ENCODE measurements around the gene MAP3K14.

Gene MAP3K14

DNA sequence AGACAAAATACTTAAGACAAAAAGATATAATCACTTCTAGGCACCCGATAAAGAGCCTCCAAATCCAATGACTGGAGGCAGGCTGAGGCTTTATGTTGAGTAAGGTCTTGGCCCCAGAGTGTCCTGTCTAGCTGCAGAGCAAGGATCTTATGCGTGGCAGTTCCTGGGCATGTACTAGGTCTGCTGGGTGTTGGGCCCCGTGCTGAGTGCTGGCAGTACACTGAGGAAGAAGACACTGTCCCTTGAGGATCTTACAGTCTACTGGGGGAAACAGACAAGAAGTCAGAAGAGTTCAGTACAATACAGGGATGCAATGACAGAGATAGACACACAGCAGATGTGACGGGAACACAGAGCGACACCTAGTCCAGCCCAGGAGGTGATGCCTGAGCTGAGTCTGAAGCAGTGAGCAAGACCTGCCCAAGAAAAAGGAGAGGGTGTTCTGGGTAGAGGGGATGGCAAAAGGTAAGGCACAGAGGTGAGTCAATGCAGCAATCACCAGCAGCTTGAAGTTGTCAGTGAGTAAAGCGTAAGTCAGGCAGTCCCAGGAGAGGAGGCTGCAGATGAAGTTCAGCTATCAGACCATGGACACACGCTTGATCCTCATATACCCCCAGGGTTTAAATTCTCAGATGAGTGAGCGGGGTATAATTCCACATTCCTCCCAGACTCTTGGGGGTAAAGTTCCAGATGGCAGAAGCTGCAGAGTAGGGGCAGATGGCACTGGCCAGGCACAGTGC, 18.1 kb downstream of the MAP3K14 start:
- DNase-seq, result no peak

DNA sequence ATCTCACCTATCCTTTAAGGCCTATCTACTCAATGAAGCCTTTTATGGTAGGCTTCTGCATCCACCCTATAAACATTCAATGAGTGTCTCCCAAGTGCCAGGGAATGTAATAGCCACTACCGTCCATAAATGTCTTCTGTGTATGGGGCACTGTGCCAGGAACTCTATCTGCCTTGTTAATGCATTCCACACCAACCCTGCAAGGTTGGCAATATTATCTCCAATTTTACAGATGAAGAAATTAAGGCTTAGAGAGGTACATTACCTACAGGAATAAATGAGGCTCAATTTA, 20.0 kb downstream of the MAP3K14 start:
- DNase-seq, result no peak

DNA sequence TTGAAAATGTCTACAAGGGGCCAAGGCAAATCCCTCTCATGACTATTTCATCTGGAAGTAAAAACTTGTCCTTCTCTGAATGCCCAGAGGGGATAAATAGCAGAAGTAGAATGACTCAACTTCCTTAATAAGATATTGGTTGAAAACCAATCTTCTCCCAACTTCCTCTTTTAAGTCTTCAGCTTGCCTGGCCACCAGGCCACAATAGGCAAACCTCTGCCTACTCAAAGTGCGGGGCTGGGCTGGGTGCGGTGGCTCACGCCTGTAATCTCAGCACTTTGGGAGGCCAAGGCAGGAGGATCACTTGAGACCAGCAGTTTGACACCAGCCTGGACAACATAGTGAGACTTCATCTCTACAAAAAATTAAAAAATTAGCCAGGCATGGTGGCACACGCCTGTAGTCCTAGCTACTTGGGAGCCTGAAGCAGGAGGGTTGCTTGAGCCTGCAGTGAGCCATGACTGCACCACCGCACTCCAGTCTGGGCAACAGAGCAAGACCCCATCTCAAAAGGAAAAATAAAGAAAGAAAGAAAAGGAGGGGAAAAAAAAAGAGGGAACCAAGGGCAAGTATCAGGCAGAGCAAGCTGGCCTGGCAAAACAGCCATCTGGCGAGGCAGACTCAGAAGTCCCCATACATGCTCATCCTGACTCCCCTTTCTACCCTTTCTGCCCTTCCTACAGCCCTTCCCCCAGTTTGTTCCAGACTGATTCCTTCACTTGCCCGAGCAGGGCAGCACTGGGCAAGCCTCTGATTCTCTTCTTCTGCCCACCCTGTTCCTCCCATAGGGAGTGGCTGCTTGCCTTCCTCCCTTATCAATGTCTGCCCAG, 20.6 kb downstream of the MAP3K14 start:
- DNase-seq, result peak; percentile 14

DNA sequence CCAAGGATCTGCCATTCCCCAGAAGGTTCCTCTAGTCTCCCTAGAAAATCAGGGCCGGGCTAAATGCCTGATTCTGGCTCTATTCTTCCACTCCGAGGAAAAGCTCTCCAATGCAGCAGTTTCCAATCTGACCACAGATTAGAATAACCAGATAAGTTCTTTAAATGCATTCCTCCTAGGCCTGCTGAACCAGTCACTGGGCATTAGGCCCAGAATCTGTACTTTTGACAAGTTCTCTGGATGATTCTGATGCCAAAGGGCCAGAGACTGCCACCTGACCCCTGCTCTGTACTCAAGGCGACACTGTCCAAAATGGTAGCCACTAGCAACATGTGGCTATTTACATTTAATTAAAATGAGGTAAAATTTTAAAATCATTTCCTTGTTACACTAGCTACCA, 22.3 kb downstream of the MAP3K14 start:
- DNase-seq, result peak; percentile 24

DNA sequence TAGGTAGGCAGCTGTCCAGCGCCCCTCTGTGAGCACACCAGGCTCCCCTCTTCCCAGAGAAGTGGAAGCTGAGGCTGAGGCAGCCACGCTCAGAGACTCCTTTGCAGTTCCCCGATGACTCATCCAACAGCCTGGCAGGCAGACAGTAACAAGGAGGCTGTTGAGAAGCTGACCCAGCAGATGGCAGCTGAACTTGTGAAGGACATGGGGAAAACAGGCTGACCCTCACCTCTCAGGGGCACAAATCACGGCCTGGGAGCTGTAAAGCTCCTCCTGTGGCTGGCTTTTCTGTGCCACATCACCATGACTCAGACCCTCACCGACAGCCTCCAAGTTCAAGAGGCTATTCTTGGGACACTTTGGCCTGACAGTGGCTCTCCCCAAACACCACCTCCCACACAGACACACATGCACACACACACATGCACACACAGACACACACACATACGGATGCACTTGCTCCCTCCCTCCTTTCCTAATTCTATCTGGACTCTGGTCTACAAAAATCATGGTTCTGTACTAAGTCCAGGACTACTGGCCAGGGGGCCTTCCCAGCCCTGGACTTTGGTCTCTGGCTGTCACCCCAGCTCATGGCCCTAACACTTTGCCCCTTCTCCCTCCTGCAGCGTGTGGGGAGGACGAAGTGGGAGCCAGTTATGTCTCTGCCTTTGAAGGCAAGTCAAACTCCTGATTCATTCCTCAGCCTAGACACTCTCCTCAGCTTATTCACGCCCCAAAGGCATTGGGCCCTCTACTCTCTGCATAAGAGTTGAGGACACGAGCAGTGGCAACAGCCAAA, 23.2 kb downstream of the MAP3K14 start:
- DNase-seq, result peak; percentile 67

DNA sequence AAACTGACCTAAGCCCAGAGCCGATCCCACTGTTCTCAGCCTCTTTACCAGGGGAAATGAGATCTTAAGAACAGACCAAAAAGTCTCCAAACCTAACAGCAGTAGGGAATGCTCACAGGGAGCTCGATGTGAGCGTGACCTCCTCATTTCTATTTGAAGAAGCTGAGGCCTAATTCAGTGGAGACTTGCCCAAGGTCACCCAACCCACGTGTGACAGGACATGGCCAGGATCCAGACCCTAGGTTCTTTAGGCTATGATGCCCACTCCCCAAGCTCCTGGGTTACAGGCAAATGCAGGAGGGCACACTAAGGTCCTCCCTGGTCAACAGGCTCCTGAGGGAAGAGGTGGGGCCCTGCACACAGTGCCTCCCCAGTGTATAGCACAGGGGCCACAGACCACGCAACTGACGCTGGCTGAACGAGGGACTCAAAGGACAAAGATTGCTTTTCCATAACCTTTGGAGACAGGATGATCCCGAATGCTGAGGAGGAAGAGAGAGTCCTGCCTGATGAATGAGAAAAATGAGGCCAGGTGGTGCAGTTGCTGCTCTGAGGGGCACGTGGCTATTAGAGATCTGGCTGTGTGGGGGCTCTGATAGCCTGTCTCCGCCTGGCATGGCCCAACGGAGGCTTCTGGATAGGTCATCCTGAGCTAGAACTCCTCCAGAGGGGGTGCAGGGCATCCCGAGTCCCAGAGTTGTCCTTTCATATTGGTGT, 24.0 kb downstream of the MAP3K14 start:
- DNase-seq, result no peak

DNA sequence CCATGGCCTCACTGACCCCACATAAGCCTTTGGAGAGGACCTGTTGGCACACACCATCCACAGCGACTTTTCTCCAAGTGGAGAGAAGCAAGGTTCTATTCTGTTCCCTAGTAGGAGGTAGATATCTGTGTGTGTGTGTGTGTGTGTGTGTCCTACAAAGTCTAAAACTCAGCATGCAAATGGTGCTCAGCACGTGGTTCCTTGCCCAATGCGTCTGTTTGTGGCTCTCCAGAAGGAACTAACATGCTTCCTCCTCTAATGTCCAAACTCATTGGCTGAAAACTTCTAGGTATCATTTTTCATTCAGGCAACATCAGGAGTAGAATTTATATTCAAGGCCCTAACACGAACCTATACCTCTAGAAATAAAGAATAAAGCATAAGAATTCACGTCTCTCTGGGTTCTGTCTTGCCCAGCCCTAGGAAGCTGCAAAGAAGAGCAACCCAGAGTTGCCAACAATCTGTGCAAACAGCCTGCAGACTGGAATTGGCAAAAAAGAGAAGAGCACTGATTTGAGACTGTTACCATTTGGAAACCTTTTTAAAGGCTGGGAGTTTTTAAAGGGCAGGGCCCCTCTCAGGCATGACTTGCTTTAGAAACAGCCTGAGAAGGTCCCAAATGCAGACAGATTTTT, 25.5 kb downstream of the MAP3K14 start:
- peak; percentile 37 for DNase-seq

DNA sequence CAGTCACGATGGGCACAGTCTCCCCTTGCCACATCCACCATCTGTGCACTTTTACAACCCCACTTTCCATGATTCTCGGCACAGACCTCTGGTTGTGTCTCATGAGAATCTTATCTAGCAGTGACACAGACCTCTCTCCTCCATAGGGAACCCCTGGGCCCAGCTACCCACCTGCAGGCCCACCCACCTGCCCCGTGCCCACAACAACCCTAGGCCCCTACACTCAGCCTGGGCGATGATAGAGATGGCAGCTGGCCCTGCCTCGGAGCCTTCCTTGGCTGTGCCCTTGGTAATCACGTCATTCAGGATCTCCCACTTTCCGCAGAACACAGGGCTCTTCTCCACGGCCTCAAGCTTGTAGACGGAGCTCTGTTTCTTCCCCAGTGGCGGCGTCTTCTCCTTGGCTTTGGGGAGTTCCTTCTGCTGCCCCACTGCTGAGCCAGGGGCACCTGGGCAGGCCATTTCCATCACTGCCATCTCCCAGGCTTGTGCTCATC, 26.5 kb downstream of the MAP3K14 start:
- DNase-seq, result peak; percentile 16

DNA sequence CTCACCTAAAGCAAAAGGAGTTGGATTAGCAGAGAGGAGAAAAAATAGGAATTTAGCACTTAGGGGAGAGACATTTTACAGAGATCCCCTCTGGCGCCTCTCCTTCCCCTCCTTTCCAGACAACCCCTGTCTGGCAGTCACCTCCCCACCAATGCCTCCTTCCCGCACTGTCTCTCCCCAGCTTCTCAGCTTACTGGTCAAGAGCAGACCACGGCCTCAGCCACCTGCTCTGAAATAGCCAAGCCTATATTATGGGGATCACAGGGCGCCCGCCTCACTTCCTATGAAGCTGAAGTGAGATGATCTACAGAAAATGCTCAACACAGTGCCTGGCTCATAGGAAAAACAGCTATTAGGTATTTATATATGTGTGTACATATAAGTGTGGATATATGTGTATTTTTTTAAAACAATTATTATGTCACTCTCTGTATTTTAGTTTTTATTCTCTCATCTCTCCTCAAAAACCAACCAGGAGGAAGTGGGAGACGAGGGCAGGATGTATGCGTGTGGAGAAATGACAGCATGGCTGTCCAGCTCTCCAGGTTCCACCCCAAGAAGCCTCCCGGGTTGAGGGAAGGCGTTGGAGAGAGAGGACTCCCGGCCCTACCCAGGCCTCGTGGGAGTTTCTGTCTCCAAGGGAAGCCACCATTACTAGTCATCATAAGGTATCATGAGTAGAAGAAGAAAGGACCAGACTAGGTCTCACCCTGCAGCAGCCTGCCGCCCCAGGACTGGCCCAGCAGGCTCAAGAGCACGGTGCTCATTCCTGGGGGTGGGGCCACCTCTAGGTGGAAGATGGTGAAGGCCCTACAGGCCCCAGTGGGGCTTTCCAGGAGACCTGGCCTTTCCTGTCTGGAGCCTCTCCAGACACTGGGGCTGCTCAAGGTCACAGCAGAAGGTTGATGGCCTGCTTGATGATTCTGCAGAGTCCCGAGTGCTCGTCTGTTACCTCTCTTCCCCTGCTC, 27.2 kb downstream of the MAP3K14 start:
- peak; percentile 19 for DNase-seq

DNA sequence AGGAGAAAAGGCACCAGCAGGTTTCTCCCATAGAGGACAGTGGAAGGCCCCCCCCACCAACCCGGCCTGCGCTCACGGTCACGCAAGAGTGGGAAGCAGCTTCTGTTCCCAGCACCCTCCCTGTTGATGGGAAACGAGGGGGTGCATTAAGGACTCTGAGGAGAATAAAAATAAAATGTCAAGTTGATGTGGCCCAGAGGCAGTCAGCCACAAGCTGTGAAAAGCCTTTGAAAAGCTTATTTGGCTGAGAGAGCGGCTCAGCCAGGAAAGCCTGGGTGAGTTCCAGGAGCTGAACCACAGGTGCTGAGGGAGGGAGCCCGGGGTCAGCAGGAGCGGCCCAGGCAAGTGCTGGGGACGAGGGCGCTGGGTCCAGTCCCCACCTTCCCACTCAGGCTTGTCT, 28.0 kb downstream of the MAP3K14 start:
- DNase-seq, result peak; percentile 49

DNA sequence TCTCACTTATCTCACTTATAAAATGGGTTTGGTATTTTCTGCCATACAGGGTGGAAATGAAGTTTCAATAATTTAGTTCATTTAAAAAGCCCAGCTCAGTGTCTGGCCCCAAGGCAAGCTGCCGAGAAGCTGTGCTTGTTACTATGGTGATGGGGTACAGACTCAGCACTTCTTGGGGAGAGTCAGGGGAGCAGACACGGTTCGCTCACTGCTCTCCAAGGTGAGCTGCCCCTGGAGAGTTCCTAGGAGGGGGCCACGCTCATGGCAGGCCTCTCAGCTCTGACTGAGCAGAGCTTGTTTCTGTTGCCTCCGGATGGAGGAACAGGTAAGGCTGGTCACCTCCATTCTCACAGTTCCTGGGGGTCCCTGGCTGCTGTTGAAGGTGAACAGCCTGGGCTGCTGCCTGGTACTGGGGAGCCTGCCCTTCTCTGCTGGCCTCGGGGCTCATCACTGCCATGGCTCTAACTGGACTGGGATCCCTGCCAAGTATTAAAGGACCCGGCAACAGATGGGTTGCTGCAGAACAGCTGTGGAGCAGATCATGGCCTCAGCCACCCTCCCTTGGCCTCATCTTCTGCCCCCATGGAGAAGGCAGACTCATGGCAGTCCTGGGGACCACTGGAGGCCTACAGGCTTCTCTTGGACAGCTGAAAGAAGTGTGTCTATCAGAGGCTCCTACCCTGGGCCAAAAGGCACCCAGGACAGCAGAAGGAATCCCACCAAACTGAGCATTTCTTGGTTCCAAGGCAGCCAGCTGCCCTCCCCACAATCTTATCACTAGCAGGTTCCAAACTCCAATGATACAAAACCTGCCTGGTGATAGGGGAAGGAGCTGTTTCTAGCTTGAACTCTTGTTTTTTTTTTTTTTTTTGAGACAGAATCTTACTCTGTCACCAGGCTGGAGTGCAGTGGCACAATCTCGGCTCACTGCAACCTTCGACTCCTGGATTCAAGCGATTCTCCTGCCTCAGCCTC, 29.0 kb downstream of the MAP3K14 start:
- peak; percentile 76 for DNase-seq

DNA sequence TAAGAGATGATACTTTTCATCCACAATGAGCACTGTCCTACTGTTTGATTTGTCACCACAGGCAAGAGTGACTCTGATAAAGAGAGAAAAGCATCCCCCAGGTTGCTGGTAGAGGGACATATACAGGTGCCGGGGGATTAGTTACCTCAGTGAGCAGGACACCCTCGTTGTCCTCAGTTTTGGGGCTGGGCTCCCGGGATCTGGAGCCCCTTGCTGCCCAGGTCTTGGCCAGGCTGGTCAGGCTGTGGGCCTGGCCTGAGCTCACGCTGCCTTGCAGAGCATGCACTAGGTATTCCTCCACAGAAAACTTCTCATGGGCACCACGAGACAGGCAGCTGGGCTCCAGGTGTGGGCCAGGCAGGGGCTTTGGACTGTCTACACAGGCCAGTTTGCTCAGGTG, 30.5 kb downstream of the MAP3K14 start:
- no peak for DNase-seq

DNA sequence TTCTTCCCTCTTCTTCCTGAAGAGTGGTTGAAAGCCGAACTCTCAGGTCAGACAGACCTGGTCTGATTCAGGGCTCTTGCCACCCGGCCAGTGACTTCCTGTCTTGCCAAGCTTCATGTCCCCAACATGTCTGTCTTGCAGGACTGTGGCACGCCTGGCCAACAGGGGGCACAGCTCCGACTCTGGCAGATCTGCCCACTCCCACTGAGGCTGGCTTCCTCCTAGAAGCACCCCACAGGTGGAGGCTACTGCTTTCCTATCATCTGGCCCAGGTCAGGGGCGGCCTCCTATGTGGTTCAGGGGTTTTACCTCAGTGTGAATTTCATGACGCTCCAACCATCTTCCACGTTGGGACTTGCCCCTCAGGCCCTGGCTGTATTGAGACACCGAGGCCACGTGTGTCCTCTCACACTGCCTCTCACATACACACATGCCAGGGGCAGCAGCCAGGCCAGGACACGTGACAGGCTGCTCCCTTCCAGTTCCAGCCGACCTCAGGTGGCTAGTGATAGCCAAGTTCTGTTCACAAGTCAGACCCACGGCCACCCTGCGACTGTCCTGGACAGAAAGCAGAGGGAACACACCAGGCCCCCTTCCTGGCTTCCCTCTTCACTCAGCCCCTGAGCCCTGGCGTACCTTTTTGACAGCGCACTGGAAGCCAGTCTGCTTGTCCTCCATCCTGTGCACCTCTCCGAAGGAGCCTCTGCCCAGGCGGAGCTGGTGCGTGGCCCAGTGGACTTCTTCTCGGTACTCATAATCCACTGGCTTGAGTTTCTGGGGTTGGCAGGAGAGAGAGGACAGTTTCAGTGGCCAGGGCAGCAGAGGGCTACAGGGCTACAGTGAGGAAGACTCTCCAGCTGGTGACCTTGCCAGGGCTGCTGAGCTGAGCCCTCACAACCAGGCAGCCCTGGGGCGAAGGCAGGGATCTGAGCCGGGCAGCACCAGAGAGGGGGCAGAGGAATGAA, 32.4 kb downstream of the MAP3K14 start:
- no peak for DNase-seq

DNA sequence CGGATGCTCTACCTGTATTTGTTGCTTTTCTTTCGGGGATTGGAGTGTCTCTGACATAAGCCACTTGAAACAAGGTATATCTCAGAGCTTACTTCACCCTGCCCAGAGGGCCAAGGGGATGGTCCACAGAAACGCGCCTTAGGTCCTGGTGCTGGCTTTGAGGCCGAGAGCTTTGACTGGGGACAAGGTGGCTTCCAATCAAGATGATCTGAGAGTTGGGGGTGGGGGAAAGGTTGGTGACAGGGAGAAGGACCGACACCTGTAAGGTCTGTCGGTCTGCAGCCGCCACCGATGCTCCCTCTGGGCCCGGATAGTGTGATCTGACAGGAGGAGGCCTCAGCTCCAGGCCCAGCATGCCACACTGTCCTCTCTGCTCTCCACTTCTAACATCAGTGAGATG, 33.1 kb downstream of the MAP3K14 start:
- DNase-seq, result no peak

DNA sequence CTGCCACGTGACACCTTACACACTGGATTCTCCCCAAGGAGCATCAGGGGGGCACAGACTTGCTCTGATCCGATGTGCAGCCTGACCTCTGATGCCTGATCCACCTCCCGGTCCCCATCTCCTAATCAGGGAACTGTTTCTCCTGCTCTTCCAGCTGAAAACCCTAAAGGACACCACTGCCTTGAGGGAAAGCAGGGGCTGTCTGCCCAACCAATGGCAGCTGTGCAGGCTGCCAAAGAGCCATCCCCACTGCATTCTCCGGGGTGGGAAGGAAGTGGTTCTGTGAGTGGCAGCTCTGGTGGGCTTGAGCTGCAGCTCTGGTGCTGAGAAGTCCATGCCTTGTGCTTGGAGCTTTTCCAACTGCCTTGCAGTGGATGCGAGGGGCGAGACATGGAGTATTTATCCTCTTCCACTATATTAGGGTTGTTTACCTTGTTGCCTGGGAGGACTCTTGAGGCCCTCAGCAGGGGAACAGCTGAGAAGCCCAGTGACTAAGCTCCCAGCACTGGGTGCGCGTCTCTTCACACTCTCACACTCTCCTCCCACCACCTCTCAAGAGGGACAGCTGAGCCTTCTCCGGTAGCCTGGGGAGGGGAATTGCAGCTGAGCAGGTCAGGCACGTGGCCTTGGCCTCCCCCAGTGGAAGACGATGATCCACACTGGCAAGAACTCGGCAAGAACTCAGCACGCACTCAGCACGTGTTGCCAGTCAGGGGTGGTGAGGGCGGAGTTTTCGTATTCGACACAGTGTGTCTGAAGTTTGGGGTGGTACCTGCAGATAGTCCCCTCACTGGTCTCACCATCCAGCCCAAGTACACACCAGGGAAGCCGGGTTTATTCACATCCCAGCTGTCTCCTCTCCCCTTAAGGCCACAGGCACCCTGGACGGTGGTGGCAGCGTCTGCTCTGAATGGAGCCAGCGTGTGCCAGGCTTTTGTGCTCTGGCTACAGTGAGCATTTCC, 33.9 kb downstream of the MAP3K14 start:
- DNase-seq, result peak; percentile 71

DNA sequence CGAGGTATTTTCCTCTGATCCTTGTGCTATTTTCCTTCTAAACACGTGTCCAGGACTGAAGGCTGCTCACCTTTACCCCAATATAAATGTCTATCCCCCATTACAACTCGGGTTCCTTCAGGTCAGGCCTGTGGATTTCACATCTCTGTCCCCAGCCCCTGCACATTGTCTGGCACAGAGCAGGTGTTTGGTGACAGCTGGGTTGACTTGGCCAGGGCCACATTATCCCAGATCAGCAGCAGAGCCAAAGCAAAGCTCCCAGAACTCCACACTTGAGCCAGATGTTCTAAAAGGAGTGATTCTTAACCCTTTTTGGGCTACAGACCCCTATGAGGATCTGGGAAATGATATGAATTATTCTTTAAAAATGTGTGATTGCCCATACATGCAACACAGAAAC, 36.9 kb downstream of the MAP3K14 start:
- DNase-seq, result peak; percentile 66

DNA sequence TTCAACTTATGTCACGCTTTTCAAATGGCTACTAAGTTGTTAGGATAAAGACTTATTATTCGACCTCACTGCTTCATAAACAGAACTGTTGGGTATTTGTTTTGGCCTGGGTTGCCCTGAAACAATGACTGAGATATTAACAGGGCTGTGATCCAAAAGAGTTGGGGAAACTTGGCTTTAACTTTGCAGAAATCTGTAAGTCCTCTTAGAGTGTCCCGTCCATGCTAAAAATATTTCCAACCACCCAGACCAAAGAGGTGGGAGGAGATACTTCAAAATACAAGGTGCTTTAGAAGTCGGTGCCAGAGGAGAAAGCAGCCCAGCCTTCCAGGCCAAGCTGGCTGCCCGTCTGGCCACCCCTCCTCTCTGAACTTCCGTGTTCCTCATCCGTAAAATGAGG, 38.8 kb downstream of the MAP3K14 start:
- peak; percentile 53 for DNase-seq
